T-helper 1 cell treated with Interleukin-12 subunit alpha and Interleukin-12 subunit beta and Interleukin-4 antibody, amounts not matched to agents 30 μg/mL and 1 μg/mL, for 36 hours (primary cell): ENCODE results near the gene TSPAN8.
"Not testable (repeated sequence)": the region's sequence is repeated elsewhere in the genome, so short reads cannot be mapped to it uniquely, and the experiment has no call there.

Experiments
- H3K27ac Mint-ChIP-seq: one replicate; pipeline ENCODE4 v1.8.0; 2021; ENCODE audit warnings: mild to moderate bottlenecking, mixed read lengths
- H3K27me3 Mint-ChIP-seq: one replicate; pipeline ENCODE4 v1.8.0; 2021; ENCODE audit warnings: low read depth, mixed read lengths
- H3K36me3 Mint-ChIP-seq: one replicate; pipeline ENCODE4 v1.8.0; 2021; ENCODE audit warnings: low read depth, mixed read lengths
- H3K4me1 Mint-ChIP-seq: one replicate; pipeline ENCODE4 v1.8.0; 2021; ENCODE audit warnings: low read depth, mixed read lengths
- H3K4me3 Mint-ChIP-seq: one replicate; pipeline ENCODE4 v1.8.0; 2021; ENCODE audit warnings: mild to moderate bottlenecking, moderate library complexity, mixed read lengths
- H3K9me3 Mint-ChIP-seq: one replicate; pipeline ENCODE4 v1.8.0; 2021; ENCODE audit warnings: mixed read lengths

The TSPAN8 gene

DNA sequence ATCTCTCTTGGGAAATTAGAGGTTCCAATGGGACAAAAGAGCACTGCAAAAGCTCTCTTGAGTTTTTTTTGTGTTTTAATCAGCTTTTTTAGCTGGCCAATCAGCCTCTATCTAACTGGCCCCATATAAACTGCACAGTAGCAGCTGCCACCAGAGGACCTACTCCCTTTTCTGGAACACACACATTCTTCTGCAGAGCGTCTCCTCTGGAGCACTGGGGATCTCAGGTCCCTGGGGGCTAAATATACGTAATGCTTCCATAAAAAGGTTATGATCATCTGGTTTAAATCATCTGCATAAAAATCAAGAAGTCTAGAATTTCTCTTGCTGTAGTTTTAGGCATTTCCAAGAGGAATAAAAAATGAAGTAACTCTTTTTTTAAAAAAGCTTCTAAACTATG is 32.3 kb downstream of the TSPAN8 start:
- no peaks in the 10 kb centered on the region for H3K9me3 Mint-ChIP-seq
- no peak overlapping the region for H3K27ac Mint-ChIP-seq
- no peaks in the 10 kb centered on the region for H3K27me3 Mint-ChIP-seq
- H3K4me3 Mint-ChIP-seq, result no peak overlapping the region
- no peaks in the 10 kb centered on the region for H3K36me3 Mint-ChIP-seq
- H3K4me1 Mint-ChIP-seq, result no peaks in the 10 kb centered on the region

DNA sequence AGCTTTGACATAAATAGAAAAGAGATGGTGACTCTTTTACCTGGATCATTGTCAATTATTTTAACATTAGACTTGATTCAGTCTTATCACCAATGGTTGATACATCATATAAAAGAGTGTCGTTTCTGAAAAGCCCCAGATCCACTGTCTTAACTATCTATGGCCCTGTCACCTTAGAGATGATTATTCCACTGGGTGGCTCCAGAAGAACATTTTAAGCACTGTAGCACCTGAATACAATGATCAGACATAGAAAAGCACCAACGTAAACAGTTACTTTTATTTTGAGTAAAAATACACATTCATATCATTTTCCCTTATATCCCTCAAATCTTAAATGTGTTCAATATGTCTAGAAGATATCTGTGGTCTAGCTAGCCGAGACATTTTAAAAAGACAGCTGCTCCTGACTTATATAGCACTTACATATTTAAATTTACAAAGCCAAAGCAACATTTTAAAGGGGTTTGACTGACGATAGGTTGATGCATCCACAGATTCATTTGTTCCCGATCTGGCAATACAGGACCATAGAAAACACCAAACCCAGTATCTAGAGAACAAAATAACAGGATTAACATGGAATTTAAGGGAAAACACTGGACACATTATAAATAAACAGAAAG is 32.9 kb downstream of the TSPAN8 start:
- Mint-ChIP-seq H3K27ac (no peak overlapping the region), H3K9me3 (no peaks in the 10 kb centered on the region), H3K36me3 (no peaks in the 10 kb centered on the region), H3K4me1 (no peaks in the 10 kb centered on the region), H3K4me3 (no peak overlapping the region), H3K27me3 (no peaks in the 10 kb centered on the region)

DNA sequence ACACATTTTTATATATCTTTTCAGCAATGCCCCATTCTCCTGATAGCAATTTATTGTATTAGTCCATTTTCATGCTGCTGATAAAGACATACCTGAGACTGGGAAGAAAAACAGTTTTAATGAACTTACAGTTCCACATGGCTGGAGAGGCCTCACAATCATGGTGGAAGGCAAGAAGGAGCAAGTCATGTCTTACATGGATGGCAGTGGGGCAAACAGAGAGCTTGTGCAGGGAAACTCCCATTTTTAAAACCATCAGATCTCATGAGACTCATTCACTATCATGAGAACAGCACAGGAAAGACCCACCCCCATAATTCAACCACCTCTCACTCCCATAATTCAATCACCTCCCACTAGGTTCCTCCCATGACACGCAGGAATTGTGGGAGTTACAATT is 44.7 kb downstream of the TSPAN8 start:
- H3K27me3 Mint-ChIP-seq, H3K36me3 Mint-ChIP-seq, H3K4me1 Mint-ChIP-seq, H3K4me3 Mint-ChIP-seq, H3K27ac Mint-ChIP-seq: not testable (repeated sequence)
- peaks cover 11% of the 10 kb centered on the region for H3K9me3 Mint-ChIP-seq

DNA sequence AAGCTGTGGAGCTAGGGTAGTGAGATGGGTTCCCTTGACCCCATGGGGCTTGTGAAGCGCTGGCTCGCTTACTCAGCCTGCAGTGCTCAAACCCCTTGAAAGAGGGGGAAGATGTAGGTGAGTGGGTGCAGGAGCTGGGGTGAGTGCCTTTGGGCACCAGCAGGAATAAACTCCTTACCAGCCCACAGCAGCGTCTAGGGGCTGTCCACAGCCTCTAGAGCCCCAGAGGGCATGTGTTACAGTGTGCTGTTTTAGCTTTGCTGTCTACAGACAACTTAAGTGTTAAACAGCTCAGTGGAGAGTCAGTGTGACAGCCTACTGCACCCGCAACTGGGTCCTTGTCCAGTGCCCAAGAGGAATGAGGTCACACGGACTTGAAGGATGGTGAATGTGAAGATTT is 48.0 kb downstream of the TSPAN8 start:
- no peaks in the 10 kb centered on the region for H3K4me1 Mint-ChIP-seq
- no peaks in the 10 kb centered on the region for H3K36me3 Mint-ChIP-seq
- no peaks in the 10 kb centered on the region for H3K27me3 Mint-ChIP-seq
- no peak overlapping the region for H3K4me3 Mint-ChIP-seq
- H3K9me3 Mint-ChIP-seq, result peaks cover 14% of the 10 kb centered on the region
- H3K27ac Mint-ChIP-seq, result no peak overlapping the region

DNA sequence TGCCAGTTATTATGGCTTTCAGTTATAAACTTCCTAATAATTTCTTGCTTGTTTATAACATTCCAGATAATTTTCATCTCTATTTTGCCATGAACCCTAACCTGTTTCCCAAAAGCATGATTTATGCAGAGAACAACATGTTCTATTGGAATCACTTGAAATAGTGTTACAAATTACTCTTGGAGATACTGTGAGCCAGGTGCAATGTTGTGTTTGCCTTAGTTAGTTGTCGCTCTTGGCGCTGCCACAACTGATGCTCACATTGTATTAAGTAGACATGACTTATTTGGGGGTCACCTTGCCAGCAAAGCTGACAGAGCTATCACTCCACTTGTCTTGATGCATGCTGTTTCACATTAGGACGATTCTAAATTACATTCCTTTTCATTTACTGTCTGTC is 49.4 kb downstream of the TSPAN8 start:
- peaks cover 10% of the 10 kb centered on the region for H3K9me3 Mint-ChIP-seq
- no peak overlapping the region for H3K4me3 Mint-ChIP-seq
- H3K4me1 Mint-ChIP-seq, result no peaks in the 10 kb centered on the region
- no peaks in the 10 kb centered on the region for H3K36me3 Mint-ChIP-seq
- H3K27me3 Mint-ChIP-seq, result no peaks in the 10 kb centered on the region
- H3K27ac Mint-ChIP-seq, result no peak overlapping the region

DNA sequence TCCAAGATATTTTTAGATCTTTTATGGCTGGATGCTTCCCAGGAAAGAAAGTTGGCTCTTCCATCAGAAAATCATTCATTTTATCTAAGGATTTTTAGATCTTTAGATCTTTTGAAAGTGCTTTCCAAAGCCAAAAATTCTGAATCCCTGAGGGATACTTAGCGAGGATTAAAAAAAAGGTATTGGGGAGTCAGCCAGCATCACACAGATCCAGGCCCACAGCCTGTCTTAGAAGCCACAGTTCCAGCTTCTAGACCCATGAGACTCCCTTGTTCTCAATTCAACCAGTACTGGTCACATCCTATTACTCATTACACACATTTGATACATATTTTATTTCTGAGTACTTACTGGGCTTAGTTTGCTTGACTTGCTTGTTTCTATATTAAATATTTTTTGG is 49.9 kb downstream of the TSPAN8 start:
- H3K27me3 Mint-ChIP-seq, result no peaks in the 10 kb centered on the region
- no peak overlapping the region for H3K27ac Mint-ChIP-seq
- peaks cover 6% of the 10 kb centered on the region for H3K9me3 Mint-ChIP-seq
- no peaks in the 10 kb centered on the region for H3K4me1 Mint-ChIP-seq
- H3K36me3 Mint-ChIP-seq, result no peaks in the 10 kb centered on the region
- no peak overlapping the region for H3K4me3 Mint-ChIP-seq

DNA sequence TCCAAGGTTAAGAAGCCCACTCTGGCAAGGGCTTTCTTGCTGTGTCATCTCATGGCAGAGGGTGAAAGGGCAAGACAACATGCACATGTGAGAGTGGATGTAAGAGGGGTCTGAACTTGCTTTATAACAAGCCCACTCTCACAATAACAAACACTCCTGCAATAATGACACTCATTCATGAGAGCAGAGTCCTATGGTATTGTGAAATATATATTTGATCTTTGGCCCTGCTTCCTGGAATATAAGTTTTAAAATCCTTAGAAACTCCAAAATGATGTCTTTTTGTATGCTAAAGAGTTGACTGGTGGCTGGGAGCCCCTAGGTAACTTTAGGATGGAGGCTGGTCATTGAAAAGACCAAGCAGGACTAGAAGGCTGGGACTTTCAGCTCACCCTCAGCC is 51.8 kb downstream of the TSPAN8 start:
- Mint-ChIP-seq H3K27ac (no peak overlapping the region), H3K9me3 (peaks cover 3% of the 10 kb centered on the region), H3K4me1 (no peaks in the 10 kb centered on the region), H3K4me3 (no peak overlapping the region), H3K36me3 (no peaks in the 10 kb centered on the region), H3K27me3 (no peaks in the 10 kb centered on the region)

DNA sequence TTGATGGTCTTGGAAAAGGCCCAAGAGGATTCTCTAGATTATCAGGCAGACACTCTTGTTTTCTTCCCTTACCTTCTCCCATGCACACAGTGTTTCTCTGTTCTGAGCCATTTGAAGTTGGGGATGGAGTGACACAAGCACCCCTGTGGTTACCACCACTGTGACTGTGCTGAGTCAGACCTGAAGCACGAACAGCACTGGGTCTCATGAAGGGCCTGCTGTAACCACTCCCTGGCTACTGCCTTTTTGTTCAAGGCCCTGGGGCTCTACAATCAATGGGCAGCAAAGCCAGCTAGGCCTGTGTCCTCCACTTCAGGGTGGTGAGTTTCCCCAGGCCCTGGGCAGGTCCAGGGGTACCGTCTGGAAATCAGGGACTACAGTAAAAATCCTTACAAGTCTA is 65.5 kb downstream of the TSPAN8 start:
- H3K4me1 Mint-ChIP-seq, result no peaks in the 10 kb centered on the region
- H3K36me3 Mint-ChIP-seq, result no peaks in the 10 kb centered on the region
- no peak overlapping the region for H3K4me3 Mint-ChIP-seq
- no peaks in the 10 kb centered on the region for H3K27me3 Mint-ChIP-seq
- H3K27ac Mint-ChIP-seq, result no peak overlapping the region
- H3K9me3 Mint-ChIP-seq, result peaks cover 4% of the 10 kb centered on the region

DNA sequence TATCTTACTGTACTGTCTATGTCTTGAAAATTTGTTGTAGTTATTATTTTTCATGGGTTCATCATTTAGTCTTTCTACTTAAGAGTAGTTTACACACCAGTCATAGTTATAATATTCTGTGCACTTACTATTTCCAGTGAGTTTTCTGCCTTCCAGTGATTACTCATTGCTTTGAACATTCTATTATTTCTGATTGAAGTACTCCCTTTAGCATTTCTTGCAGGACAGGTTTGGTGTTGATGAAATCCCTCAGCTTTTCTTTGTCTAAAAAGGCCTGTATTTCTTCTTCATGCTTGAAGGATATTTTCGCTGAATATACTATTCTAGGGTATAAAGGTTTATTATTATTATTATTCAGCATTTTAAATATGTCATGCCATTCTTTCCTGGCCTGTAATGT is 66.8 kb downstream of the TSPAN8 start:
- Mint-ChIP-seq H3K36me3 (no peaks in the 10 kb centered on the region), H3K4me3 (no peak overlapping the region), H3K9me3 (peaks cover 4% of the 10 kb centered on the region), H3K27ac (no peak overlapping the region), H3K27me3 (no peaks in the 10 kb centered on the region), H3K4me1 (no peaks in the 10 kb centered on the region)

DNA sequence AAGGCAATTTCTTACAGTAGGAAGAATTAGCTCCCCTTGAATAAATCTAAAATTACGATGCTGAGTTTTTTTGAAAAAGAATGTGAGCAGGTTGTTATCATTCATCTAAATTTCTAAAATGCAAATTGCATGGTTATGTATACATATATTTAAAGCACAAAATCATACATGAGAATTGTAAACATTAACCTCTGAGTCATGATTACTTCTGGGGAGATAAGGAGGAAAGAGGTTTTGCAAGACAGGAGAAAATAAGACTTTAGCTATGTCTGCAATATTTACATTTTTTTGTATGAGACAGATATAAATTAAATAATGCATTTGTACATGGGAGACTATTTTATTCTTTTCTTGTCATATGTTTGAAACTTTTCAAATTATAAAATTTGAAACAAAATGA is 72.2 kb downstream of the TSPAN8 start:
- Mint-ChIP-seq H3K27ac (no peak overlapping the region), H3K27me3 (no peaks in the 10 kb centered on the region), H3K4me1 (no peaks in the 10 kb centered on the region), H3K9me3 (no peaks in the 10 kb centered on the region), H3K4me3 (no peak overlapping the region), H3K36me3 (no peaks in the 10 kb centered on the region)

DNA sequence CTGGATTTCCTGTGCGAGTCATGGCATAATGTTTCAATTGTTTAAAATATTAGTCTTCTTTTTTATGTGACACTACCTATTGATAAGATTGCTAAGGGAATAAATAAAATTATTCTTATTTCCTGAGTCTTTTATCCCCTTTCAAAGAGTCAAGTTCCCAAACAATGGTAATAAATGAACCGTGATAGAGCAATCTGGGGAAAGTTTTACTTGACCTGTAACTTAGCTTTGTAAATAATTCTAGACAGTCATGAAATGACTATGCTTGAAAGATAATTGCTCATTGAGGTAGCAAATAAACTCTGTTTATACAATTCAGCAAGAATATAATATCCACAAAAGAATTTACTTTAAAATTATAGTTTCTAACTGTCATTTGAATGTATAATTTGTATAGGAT is 82.1 kb downstream of the TSPAN8 start:
- Mint-ChIP-seq H3K4me1 (no peaks in the 10 kb centered on the region), H3K27ac (no peak overlapping the region), H3K9me3 (no peaks in the 10 kb centered on the region), H3K36me3 (no peaks in the 10 kb centered on the region), H3K27me3 (no peaks in the 10 kb centered on the region), H3K4me3 (no peak overlapping the region)
